ENCODE results near the gene OSMR.

The OSMR gene

GRCh38 chr5:38827525-38827924 is 18.3 kb upstream of the OSMR start:
- no peaks in the 10 kb centered on the region for H3K4me1 ChIP-seq
- H3K9me3 ChIP-seq (ENCODE audit: control insufficient read depth, low read length): no peaks in the 10 kb centered on the region
- no peak overlapping the region for H3K4me3 ChIP-seq (ENCODE audit: low read depth, low read length)
- H3K4me2 ChIP-seq (ENCODE audit: low read length): no peak overlapping the region
- no peaks in the 10 kb centered on the region for H3K79me2 ChIP-seq
- no peaks in the 10 kb centered on the region for H3K27me3 ChIP-seq (ENCODE audit: control insufficient read depth, insufficient read depth, low read length)
- no peak overlapping the region for H3K9ac ChIP-seq
- H3K27ac ChIP-seq: no peak overlapping the region
- no peak overlapping the region for H2AFZ ChIP-seq
- no peak for TF ChIP-seq CTCF (IDR thresholded peaks at IDR 0.05)
- no peaks in the 10 kb centered on the region for H3K36me3 ChIP-seq (ENCODE audit: control insufficient read depth, insufficient read depth, low read length)

GRCh38 chr5:38830521-38831051 is 15.2 kb upstream of the OSMR start:
- Histone ChIP-seq H3K79me2 (no peaks in the 10 kb centered on the region), H3K4me1 (no peaks in the 10 kb centered on the region), H3K4me3 (ENCODE audit: low read depth, low read length) (no peak overlapping the region), H3K9me3 (ENCODE audit: control insufficient read depth, low read length) (no peaks in the 10 kb centered on the region), H3K27me3 (ENCODE audit: control insufficient read depth, insufficient read depth, low read length) (no peaks in the 10 kb centered on the region), H3K4me2 (ENCODE audit: low read length) (no peak overlapping the region), H3K9ac (no peak overlapping the region), H3K27ac (no peak overlapping the region), H2AFZ (no peak overlapping the region), H3K36me3 (ENCODE audit: control insufficient read depth, insufficient read depth, low read length) (no peaks in the 10 kb centered on the region)
- TF ChIP-seq CTCF (IDR thresholded peaks at IDR 0.05): no peak

- no peak overlapping the region for H3K9ac ChIP-seq
- H3K4me2 ChIP-seq (ENCODE audit: low read length): no peak overlapping the region
- no peaks in the 10 kb centered on the region for H3K4me1 ChIP-seq
- no peak for TF ChIP-seq CTCF (IDR thresholded peaks at IDR 0.05)
- no peaks in the 10 kb centered on the region for H3K36me3 ChIP-seq (ENCODE audit: control insufficient read depth, insufficient read depth, low read length)
- no peaks in the 10 kb centered on the region for H3K27me3 ChIP-seq (ENCODE audit: control insufficient read depth, insufficient read depth, low read length)
- H3K27ac ChIP-seq: no peak overlapping the region
- no peak overlapping the region for H3K4me3 ChIP-seq (ENCODE audit: low read depth, low read length)
- H3K9me3 ChIP-seq (ENCODE audit: control insufficient read depth, low read length): no peaks in the 10 kb centered on the region
- no peaks in the 10 kb centered on the region for H3K79me2 ChIP-seq
- no peak overlapping the region for H2AFZ ChIP-seq
These were observed 14.7 kb upstream of the OSMR start for GRCh38 chr5:38831117-38831516.

- Histone ChIP-seq H3K27me3 (ENCODE audit: control insufficient read depth, insufficient read depth, low read length) (no peaks in the 10 kb centered on the region), H3K36me3 (ENCODE audit: control insufficient read depth, insufficient read depth, low read length) (no peaks in the 10 kb centered on the region), H2AFZ (no peak overlapping the region), H3K4me2 (ENCODE audit: low read length) (no peak overlapping the region), H3K4me3 (ENCODE audit: low read depth, low read length) (no peak overlapping the region), H3K9ac (no peak overlapping the region), H3K4me1 (no peaks in the 10 kb centered on the region), H3K9me3 (ENCODE audit: control insufficient read depth, low read length) (no peaks in the 10 kb centered on the region), H3K79me2 (no peaks in the 10 kb centered on the region), H3K27ac (no peak overlapping the region)
- peak; percentile 50 for TF ChIP-seq CTCF (IDR thresholded peaks at IDR 0.05)
These were observed 13.9 kb upstream of the OSMR start for GRCh38 chr5:38831909-38832308.

- H3K27ac ChIP-seq: no peak overlapping the region
- H3K36me3 ChIP-seq (ENCODE audit: control insufficient read depth, insufficient read depth, low read length): no peaks in the 10 kb centered on the region
- no peaks in the 10 kb centered on the region for H3K79me2 ChIP-seq
- H3K27me3 ChIP-seq (ENCODE audit: control insufficient read depth, insufficient read depth, low read length): no peaks in the 10 kb centered on the region
- no peak overlapping the region for H2AFZ ChIP-seq
- H3K9ac ChIP-seq: no peak overlapping the region
- no peaks in the 10 kb centered on the region for H3K9me3 ChIP-seq (ENCODE audit: control insufficient read depth, low read length)
- no peaks in the 10 kb centered on the region for H3K4me1 ChIP-seq
- no peak overlapping the region for H3K4me3 ChIP-seq (ENCODE audit: low read depth, low read length)
- TF ChIP-seq CTCF (IDR thresholded peaks at IDR 0.05): no peak
- no peak overlapping the region for H3K4me2 ChIP-seq (ENCODE audit: low read length)
These were observed 13.0 kb upstream of the OSMR start for GRCh38 chr5:38832810-38833209.
